GM21381 (cell line): ENCODE measurements around the gene PTPRN2.
"Not testable (repeated sequence)": the region's sequence is repeated elsewhere in the genome, so short reads cannot be mapped to it uniquely, and the experiment has no call there.

Source experiments
- ATAC-seq: cut with Tn5 transposase; IDR thresholded peaks from one replicate; pipeline ENCODE4 v1.9.1; 2021; ENCODE audit warnings: mild to moderate bottlenecking, moderate library complexity; ENCODE audit not compliant: unreplicated experiment

PTPRN2 gene

GRCh38 chr7:157505646-157506045 lies 1082.0 kb downstream of the PTPRN2 start:
- ATAC-seq: no peak

DNA sequence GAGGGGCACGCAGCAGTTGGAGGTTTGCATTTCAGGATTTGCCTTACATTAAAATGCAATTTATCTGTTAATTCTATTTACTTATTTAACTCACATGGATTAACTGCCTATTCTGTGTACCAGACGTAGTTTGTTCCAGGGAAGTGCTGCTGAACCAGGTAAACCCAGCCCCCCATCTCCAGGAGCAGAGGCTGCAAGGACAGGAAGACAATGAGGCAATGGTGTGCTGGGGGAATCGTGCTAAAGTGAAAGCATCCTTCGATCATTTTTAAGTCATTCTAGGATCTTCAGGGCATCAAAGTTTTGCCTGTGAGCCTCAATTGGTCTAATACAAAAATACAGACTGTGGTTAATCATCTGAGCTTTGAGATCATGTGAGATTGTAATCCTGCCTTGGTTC lies 1084.4 kb downstream of the PTPRN2 start:
- no peak for ATAC-seq

- ATAC-seq: no peak
Measured at GRCh38 chr7:157502701-157503111, 1084.9 kb downstream of the PTPRN2 start.

GRCh38 chr7:157501581-157501980 lies 1086.0 kb downstream of the PTPRN2 start:
- no peak for ATAC-seq

DNA sequence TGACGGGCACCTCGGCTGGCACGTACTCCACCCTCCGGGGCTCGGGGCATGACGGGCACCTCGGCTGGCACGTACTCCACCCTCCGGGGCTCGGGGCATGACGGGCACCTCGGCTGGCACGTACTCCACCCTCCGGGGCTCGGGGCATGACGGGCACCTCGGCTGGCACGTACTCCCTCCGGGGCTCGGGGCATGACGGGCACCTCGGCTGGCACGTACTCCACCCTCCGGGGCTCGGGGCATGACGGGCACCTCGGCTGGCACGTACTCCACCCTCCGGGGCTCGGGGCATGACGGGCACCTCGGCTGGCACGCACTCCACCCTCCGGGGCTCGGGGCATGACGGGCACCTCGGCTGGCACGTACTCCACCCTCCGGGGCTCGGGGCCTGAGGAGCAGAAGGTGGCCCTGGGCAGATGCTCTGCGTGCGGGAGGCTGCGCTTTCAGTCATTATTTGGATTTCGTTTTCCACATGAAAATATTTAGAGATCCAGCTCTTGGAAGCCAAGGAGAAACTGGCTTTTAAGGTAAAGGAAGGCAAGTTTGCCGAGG lies 1086.6 kb downstream of the PTPRN2 start:
- ATAC-seq: not testable (repeated sequence)

DNA sequence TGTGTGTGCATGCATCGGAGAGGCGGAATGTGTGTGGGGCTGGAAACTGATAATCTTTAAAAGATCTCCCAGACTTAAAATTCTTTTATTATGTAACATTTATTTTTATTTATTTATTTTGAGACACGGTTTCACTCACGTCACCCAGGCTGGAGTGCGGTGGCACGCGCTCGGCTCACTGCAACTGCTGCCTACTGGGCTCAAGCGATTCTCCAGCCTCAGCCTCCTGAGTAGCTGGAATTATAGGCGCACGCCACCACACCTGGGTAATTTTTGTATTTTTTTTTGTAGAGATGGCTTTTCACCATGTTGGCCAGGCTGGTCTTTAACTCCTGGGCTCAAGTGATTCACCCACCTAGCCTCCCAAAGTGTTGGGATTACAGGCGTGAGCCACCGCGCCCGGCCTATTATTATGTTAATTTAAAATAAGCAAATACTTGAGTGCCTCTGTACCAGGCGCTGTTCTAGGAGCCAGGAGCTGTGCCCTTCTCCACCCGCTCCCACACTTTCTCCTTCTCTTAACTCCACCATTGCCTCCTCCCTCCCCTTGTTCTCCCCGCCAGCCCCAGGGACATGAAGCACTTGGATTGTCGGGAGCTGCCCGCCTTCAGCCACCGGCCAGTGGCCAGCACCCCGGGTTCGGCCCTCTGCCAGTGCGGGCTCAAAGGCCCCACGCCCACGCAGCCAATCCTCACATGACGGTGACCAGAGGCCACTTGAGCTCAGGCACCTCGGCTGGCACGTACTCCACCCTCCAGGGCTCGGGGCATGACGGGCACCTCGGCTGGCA lies 1087.3 kb downstream of the PTPRN2 start:
- no peak for ATAC-seq

DNA sequence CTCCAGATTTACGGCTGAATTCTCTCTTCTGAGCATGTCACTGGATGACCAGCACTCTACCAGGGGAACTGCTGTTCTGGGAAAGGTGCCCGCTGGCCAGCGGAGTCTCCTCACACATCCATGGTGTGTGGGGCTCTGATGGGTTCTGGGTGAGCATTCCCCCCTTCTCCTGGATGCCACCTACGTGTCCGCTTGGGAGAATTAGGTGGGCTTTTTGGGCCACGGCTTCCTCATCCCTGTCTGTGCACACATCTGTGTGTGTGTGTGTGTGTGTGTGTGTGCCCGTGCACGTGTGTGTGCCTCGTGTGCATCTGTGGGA lies 1087.8 kb downstream of the PTPRN2 start:
- ATAC-seq: no peak

DNA sequence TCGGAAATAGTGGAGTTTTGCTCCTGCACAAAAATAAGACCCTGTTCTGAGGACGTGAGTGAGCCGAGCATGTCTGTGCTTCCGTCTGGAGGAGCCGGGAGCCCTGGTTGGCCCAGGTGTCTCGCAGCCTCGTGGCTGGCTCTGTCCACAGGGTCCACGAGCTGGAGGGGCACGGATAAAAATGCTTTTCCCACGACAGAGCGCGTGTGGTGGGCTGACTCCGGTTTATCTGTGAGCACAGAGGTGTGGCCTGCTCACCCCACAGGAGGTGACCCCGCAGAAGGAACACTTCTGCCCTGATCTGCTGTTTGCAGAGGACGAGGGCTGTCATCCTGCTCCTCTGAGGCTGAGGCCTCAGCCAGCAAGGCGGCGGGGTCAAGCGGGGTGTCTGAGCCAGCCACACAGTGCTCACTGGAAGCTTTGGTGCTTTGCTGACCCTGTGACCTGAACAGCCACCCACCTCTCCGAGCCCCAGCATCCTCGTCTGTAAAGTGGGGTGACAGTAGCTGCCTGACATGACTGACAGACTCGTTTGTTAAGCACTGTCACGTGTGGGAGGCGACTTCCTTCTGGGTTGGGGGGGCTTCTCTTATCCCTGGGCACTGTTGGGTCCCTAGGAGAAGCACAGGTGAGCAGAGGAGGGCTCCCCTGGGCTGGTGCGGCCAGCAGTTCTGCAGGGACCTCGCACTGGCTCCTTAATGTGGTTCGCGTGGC lies 1088.3 kb downstream of the PTPRN2 start:
- no peak for ATAC-seq

GRCh38 chr7:157498657-157499056 lies 1089.0 kb downstream of the PTPRN2 start:
- no peak for ATAC-seq

GRCh38 chr7:157497744-157498651 lies 1089.6 kb downstream of the PTPRN2 start:
- no peak for ATAC-seq

DNA sequence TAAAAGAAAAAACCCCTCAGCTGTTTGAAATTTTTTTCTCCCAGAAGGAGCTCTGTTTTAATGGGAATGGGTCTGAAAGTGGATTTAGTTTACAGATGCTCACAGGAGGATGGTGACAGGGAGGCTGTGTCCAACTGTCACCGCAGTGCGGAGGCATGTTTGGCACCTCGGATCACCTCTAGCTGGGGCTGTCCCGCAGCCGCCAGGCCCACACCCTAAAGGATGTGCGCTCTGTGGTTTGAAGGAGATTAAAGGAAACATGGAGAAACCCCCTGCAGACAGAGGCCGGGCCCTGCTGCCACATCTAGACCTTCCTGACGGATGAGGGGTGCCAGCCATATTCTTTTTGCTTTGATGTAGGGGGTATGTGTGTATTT lies 1090.3 kb downstream of the PTPRN2 start:
- no peak for ATAC-seq

GRCh38 chr7:157496416-157497275 lies 1091.0 kb downstream of the PTPRN2 start:
- ATAC-seq: no peak

- ATAC-seq: peak; percentile 51
Measured at GRCh38 chr7:157495594-157495993, 1092.0 kb downstream of the PTPRN2 start.

GRCh38 chr7:157495177-157495553 lies 1092.5 kb downstream of the PTPRN2 start:
- no peak for ATAC-seq

- ATAC-seq: no peak
Measured at GRCh38 chr7:157494506-157495176, 1093.0 kb downstream of the PTPRN2 start.

DNA sequence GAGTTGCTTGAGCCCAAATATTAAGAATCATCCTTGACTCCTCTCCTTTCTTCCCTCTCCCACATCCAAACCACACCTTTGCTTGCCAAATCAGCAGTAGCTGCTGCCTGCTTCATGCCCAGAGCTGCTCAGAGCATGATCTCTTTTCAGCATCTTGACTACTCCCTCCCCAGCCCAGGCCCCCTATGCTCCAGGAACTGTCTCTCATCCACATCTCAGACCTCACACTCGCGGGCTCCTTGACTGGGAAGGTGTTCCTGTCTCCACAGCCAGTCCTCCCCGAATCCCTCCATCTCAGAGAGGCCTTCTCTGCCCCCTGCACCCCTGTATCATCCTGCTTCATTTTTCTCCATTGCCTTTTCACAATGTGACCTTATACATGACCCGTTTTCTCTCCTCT lies 1093.8 kb downstream of the PTPRN2 start:
- no peak for ATAC-seq

GRCh38 chr7:157493017-157493416 lies 1094.6 kb downstream of the PTPRN2 start:
- ATAC-seq: no peak

DNA sequence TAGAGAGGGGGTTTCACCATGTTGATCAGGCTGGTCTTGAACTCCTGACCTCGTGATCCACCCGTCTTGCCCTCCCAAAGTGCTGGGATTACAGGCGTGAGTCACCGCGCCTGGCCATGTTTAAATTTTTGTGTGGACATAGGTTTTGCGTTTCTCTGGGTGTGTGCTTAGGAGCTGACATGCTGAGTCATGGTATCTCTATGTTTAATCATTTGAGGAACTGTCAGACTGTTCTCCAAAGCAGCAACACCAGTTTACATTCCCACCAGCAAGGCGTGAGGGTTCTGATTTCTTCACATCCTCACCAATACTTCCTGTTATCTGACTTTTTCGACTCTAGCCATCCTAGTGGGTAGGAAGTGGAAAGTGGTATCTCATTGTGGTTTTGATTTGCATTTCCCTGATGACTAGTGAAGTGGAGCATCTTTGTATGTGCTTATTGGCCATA lies 1097.1 kb downstream of the PTPRN2 start:
- peak; percentile 74 for ATAC-seq

DNA sequence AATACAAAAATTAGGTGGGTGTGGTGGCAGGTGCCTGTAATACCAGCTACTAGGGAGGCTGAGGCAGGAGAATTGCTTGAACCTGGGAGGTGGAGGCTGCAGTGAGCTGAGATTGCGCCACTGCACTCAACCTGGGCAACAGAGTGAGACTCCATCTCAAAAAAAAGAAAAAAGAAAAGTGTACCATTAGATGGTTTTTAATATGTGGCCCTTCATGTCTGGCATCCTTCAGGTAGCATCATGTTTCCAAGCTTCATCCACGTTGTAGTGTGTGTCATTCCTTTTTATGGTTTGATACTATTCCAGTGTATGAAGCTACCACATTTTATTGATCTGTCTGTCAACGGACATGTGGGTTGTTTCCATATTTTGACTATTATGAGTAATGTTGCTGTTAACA lies 1097.8 kb downstream of the PTPRN2 start:
- ATAC-seq: not testable (repeated sequence)
